SU-DHL-6 (cell line): Measurements from ENCODE around the gene KMT2A.

ENCODE experiments used
- H2AFZ ChIP-seq: fragments of 200-600 bp; sonication (generic); 2 replicates; pipeline ENCODE4 v1.6.1; 2014; ENCODE audit warnings: low read depth, mild to moderate bottlenecking, moderate library complexity, mixed read lengths, antibody characterized with exemption, low read length; ENCODE audit not compliant: severe bottlenecking
- H3F3A ChIP-seq: fragments of 200-600 bp; shearing (Covaris generic); 2 replicates; pipeline ENCODE4 v1.6.0; 2016; ENCODE audit warnings: antibody characterized with exemption, mild to moderate bottlenecking; ENCODE audit not compliant: insufficient read depth
- H3K27ac ChIP-seq: fragments of 200-600 bp; sonication (generic); 2 replicates; pipeline ENCODE4 v1.5.1; 2016; ENCODE audit warnings: low read depth, mild to moderate bottlenecking, low read length, moderate library complexity, mixed read lengths
- H3K27me3 ChIP-seq: fragments of 200-600 bp; sonication (generic), shearing (Covaris generic); 2 replicates; pipeline ENCODE4 v1.6.0; 2014; ENCODE audit warnings: mild to moderate bottlenecking, low read length
- H3K36me3 ChIP-seq: fragments of 200-600 bp; sonication (generic); 2 replicates; pipeline ENCODE4 v1.6.1; 2014; ENCODE audit warnings: mild to moderate bottlenecking, low read length, mixed read lengths
- H3K4me2 ChIP-seq: fragments of 300-600, 200-600 bp; shearing (Covaris generic), sonication (generic); 2 replicates; pipeline ENCODE4 v1.6.0; 2014; ENCODE audit warnings: low read length, low read depth, mild to moderate bottlenecking; ENCODE audit not compliant: poor library complexity, severe bottlenecking
- H3K4me3 ChIP-seq: fragments of 200-600 bp; sonication (generic); 2 replicates; pipeline ENCODE4 v1.5.1; 2014; ENCODE audit warnings: antibody characterized with exemption, low read length, mild to moderate bottlenecking, mixed read lengths; ENCODE audit not compliant: insufficient read depth, poor library complexity, severe bottlenecking
- H3K79me2 ChIP-seq: fragments of 200-600 bp; sonication (generic); 2 replicates; pipeline ENCODE4 v1.6.1; 2014; ENCODE audit warnings: mild to moderate bottlenecking, low read length, moderate library complexity; ENCODE audit not compliant: insufficient read depth
- H3K9ac ChIP-seq: fragments of 200-600 bp; sonication (generic); 2 replicates; pipeline ENCODE4 v1.7.0; 2014; ENCODE audit warnings: mild to moderate bottlenecking, low read length
- H3K9me2 ChIP-seq: fragments of 200-600 bp; sonication (generic); replicated peaks from 2 replicates; pipeline ENCODE4 v1.6.1; 2014; ENCODE audit warnings: low read length; ENCODE audit not compliant: insufficient read depth
- H3K9me3 ChIP-seq: fragments of 200-600 bp; sonication (generic); 2 replicates; pipeline ENCODE4 v1.6.1; 2014; ENCODE audit warnings: low read length, mixed read lengths; ENCODE audit not compliant: insufficient read depth
- H4K20me1 ChIP-seq: fragments of 200-600 bp; sonication (generic); 2 replicates; pipeline ENCODE4 v1.6.1; 2014; ENCODE audit warnings: low read depth, mild to moderate bottlenecking, antibody characterized with exemption, low read length, moderate library complexity, mixed read lengths
- CTCF ChIP-seq: fragments of 200-600 bp; sonication (generic); IDR thresholded peaks from one replicate; pipeline ENCODE4 v1.5.1; 2017; ENCODE audit warnings: antibody characterized with exemption, mild to moderate bottlenecking, low read length, moderate library complexity; ENCODE audit not compliant: insufficient read depth, poor library complexity, severe bottlenecking
- EZH2phosphoT487 ChIP-seq: fragments of 200-600 bp; sonication (generic), shearing (Covaris generic); conservative IDR thresholded peaks from 2 replicates; pipeline ENCODE4 v1.6.1; 2018; ENCODE audit warnings: mild to moderate bottlenecking, antibody characterized with exemption, low read length, moderate library complexity, mixed read lengths

The KMT2A gene

GRCh38 chr11:118552341-118552740, 116.0 kb downstream of the KMT2A start:
- Histone ChIP-seq H3K4me2 (no peak overlapping the region), H3F3A (no peaks in the 10 kb centered on the region), H3K9ac (no peak overlapping the region), H3K4me3 (no peak overlapping the region), H3K36me3 (no peaks in the 10 kb centered on the region), H4K20me1 (no peaks in the 10 kb centered on the region), H2AFZ (no peak overlapping the region), H3K9me3 (no peaks in the 10 kb centered on the region), H3K27ac (no peak overlapping the region), H3K79me2 (no peaks in the 10 kb centered on the region), H3K9me2 (no peaks in the 10 kb centered on the region), H3K27me3 (no peaks in the 10 kb centered on the region)
- TF ChIP-seq EZH2phosphoT487: no peak

GRCh38 chr11:118560806-118561205, 124.5 kb downstream of the KMT2A start:
- Histone ChIP-seq H3K4me3 (no peak overlapping the region), H3K4me2 (no peak overlapping the region), H3K9me2 (no peaks in the 10 kb centered on the region), H3K27me3 (no peaks in the 10 kb centered on the region), H4K20me1 (no peaks in the 10 kb centered on the region), H2AFZ (no peak overlapping the region), H3K9me3 (no peaks in the 10 kb centered on the region), H3K9ac (no peak overlapping the region), H3F3A (no peaks in the 10 kb centered on the region), H3K79me2 (no peaks in the 10 kb centered on the region), H3K27ac (no peak overlapping the region), H3K36me3 (no peaks in the 10 kb centered on the region)
- TF ChIP-seq CTCF: no peak

GRCh38 chr11:118565051-118565450, 128.8 kb downstream of the KMT2A start:
- no peaks in the 10 kb centered on the region for H4K20me1 ChIP-seq
- TF ChIP-seq CTCF (no peak), EZH2phosphoT487 (no peak)
- H3F3A ChIP-seq: no peaks in the 10 kb centered on the region
- H3K27ac ChIP-seq: no peak overlapping the region
- no peaks in the 10 kb centered on the region for H3K9me3 ChIP-seq
- no peaks in the 10 kb centered on the region for H3K27me3 ChIP-seq
- no peaks in the 10 kb centered on the region for H3K9me2 ChIP-seq
- H3K4me3 ChIP-seq: no peak overlapping the region
- no peaks in the 10 kb centered on the region for H3K79me2 ChIP-seq
- H2AFZ ChIP-seq: no peak overlapping the region
- no peak overlapping the region for H3K9ac ChIP-seq
- H3K4me2 ChIP-seq: no peak overlapping the region
- H3K36me3 ChIP-seq: no peaks in the 10 kb centered on the region

- H3K4me2 ChIP-seq: no peak overlapping the region
- TF ChIP-seq CTCF: no peak
- no peak for TF ChIP-seq EZH2phosphoT487
These were observed 133.4 kb downstream of the KMT2A start for GRCh38 chr11:118569670-118570069.

More at GRCh38 chr11:118569670-118570069, 133.4 kb downstream of the KMT2A start:
- Histone ChIP-seq H3K36me3 (no peaks in the 10 kb centered on the region), H3K9me2 (no peaks in the 10 kb centered on the region), H3K79me2 (peaks cover 25% of the 10 kb centered on the region), H2AFZ (no peak overlapping the region), H3F3A (peaks cover 5% of the 10 kb centered on the region), H4K20me1 (peaks cover 13% of the 10 kb centered on the region; the same call in 1 of the 2 replicates), H3K4me3 (no peak overlapping the region), H3K27ac (no peak overlapping the region), H3K9ac (no peak overlapping the region), H3K9me3 (no peaks in the 10 kb centered on the region), H3K27me3 (no peaks in the 10 kb centered on the region)
